Measurements from ENCODE around the gene PTPRM.

The PTPRM gene

GRCh38 chr18:7898181-7898580, 331.1 kb downstream of the PTPRM start:
- no peak for DNase-seq (ENCODE audit: low spot score)

- no peak for DNase-seq (ENCODE audit: low spot score)
These were observed 332.0 kb downstream of the PTPRM start for GRCh38 chr18:7899078-7899477.

GRCh38 chr18:7900091-7900490, 333.0 kb downstream of the PTPRM start:
- no peak for DNase-seq (ENCODE audit: low spot score)

GRCh38 chr18:7901657-7902056, 334.5 kb downstream of the PTPRM start:
- DNase-seq (ENCODE audit: low spot score): no peak

GRCh38 chr18:7902399-7902839, 335.3 kb downstream of the PTPRM start:
- DNase-seq (ENCODE audit: low spot score): no peak

GRCh38 chr18:7904529-7904928, 337.4 kb downstream of the PTPRM start:
- no peak for DNase-seq (ENCODE audit: low spot score)

GRCh38 chr18:7908681-7909299, 341.7 kb downstream of the PTPRM start:
- DNase-seq (ENCODE audit: low spot score): no peak

- no peak for DNase-seq (ENCODE audit: low spot score)
These were observed 347.9 kb downstream of the PTPRM start for GRCh38 chr18:7914834-7915670.

GRCh38 chr18:7918701-7919100, 351.6 kb downstream of the PTPRM start:
- no peak for DNase-seq (ENCODE audit: low spot score)

- DNase-seq (ENCODE audit: low spot score): no peak
These were observed 352.4 kb downstream of the PTPRM start for GRCh38 chr18:7919565-7919964.

- no peak for DNase-seq (ENCODE audit: low spot score)
These were observed 354.9 kb downstream of the PTPRM start for GRCh38 chr18:7921938-7922587.

GRCh38 chr18:7923105-7923504, 356.0 kb downstream of the PTPRM start:
- no peak for DNase-seq (ENCODE audit: low spot score)

- DNase-seq (ENCODE audit: low spot score): no peak
These were observed 357.5 kb downstream of the PTPRM start for GRCh38 chr18:7924616-7925015.

GRCh38 chr18:7926526-7926925, 359.4 kb downstream of the PTPRM start:
- no peak for DNase-seq (ENCODE audit: low spot score)

- DNase-seq (ENCODE audit: low spot score): no peak
These were observed 360.0 kb downstream of the PTPRM start for GRCh38 chr18:7927119-7927518.

- no peak for DNase-seq (ENCODE audit: low spot score)
These were observed 364.6 kb downstream of the PTPRM start for GRCh38 chr18:7931763-7932162.

GRCh38 chr18:7937268-7937667, 370.2 kb downstream of the PTPRM start:
- no peak for DNase-seq (ENCODE audit: low spot score)

- DNase-seq (ENCODE audit: low spot score): no peak
These were observed 372.4 kb downstream of the PTPRM start for GRCh38 chr18:7939521-7939920.

- no peak for DNase-seq (ENCODE audit: low spot score)
These were observed 373.3 kb downstream of the PTPRM start for GRCh38 chr18:7940379-7940778.

GRCh38 chr18:7940971-7941370, 373.9 kb downstream of the PTPRM start:
- DNase-seq (ENCODE audit: low spot score): no peak

GRCh38 chr18:7941533-7941932, 374.4 kb downstream of the PTPRM start:
- DNase-seq (ENCODE audit: low spot score): no peak

- no peak for DNase-seq (ENCODE audit: low spot score)
These were observed 378.8 kb downstream of the PTPRM start for GRCh38 chr18:7945882-7946281.

GRCh38 chr18:7946734-7947377, 379.7 kb downstream of the PTPRM start:
- peak; percentile 44 for DNase-seq (ENCODE audit: low spot score)

Data from globus pallidus (tissue), 1 donor.